Epithelial cell of esophagus (primary cell): Measurements from ENCODE around the gene DAAM2.

Source experiments
- DNase-seq: peaks from one replicate; pipeline ENCODE4 v3.0.0; 2010; ENCODE audit warnings: low read depth
- H3K4me3 ChIP-seq: 2 replicates; pipeline ENCODE4 v1.5.1; 2011; ENCODE audit warnings: mild to moderate bottlenecking, low read length, control low read depth
- CTCF ChIP-seq: IDR thresholded peaks from 2 replicates; pipeline ENCODE4 v1.5.1; 2011; ENCODE audit warnings: low read depth, mild to moderate bottlenecking, low read length, control low read depth, inconsistent platforms; ENCODE audit not compliant: insufficient read depth; ENCODE audit errors: missing control alignments

Gene DAAM2

GRCh38 chr6:39879535-39879934, 87.4 kb downstream of the DAAM2 start:
- H3K4me3 ChIP-seq: no peak overlapping the region
- TF ChIP-seq CTCF: no peak
- no peak for DNase-seq

DNA sequence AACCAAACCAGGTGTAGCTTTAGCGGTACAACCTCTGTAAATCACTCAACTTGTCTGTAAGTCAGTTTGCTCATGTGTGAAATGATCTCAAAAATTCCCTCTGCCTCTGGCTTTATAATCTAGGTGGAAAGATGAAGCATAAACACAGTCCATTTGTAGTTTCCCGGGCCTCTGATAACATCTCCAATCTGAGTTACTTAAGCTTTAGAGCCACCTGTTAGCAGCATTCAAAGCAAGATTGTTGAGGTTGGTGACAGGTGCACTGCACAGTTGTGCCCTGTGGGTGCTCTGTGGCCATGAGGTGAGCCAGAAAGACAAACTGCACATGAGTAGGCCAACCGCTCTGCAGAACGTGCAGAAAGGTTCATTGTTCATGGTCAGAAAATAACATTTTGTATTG, 88.4 kb downstream of the DAAM2 start:
- DNase-seq: no peak
- no peak overlapping the region for H3K4me3 ChIP-seq
- no peak for TF ChIP-seq CTCF

DNA sequence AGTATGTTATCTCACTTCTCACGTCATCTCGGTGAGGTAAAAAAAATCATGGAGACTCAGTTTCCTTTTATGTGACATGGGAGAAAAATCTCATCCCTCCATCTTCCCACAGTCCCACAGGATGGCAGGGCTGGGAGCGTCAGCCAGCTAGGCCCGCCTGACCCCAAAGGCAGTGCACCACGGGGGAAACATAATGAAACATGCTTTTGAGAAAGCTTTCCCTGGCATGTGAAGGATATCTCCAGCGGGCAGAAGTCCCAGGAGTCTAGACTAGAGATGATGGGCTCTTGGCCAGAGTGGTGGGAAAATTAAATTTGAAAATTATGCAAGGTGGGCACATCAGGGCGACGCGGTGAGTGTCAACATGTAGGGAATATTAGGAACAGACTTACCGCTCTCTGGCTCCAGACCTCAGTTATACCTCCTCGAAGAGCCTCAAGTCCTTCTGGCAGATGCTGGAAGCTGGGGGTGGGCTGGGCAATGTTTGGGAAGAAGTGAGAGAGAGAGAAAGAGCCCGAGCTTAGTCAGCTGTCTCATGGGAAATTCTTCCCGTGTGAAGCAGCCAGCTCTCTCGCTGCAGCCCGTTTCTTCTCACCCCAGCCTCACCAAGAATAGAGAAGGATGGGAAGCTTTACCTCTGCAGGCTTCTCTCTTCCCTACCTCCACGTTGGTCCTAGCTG, 89.8 kb downstream of the DAAM2 start:
- no peak overlapping the region for H3K4me3 ChIP-seq
- no peak for DNase-seq
- TF ChIP-seq CTCF: no peak

DNA sequence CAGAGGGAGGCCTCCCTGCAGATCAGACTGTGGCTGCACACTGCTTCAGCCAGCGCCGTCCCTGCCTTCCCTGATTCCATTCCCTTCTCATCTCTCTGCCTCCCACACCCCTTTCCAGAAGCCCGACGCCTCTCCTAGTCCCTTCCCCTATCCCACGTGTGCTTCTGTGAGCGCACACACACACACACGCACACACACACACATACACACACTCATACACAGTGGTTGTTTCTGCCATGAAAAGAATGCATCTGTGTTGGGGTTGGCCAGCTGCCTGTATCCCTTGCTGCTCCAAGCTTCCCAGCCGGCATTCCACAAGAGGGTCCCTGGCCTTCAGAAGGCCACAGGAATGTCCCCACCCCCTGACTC, 90.3 kb downstream of the DAAM2 start:
- no peak for TF ChIP-seq CTCF
- no peak for DNase-seq
- H3K4me3 ChIP-seq: no peak overlapping the region

GRCh38 chr6:39884696-39885095, 92.5 kb downstream of the DAAM2 start:
- H3K4me3 ChIP-seq: no peak overlapping the region
- DNase-seq: no peak
- TF ChIP-seq CTCF: no peak

- no peak overlapping the region for H3K4me3 ChIP-seq
- no peak for DNase-seq
- TF ChIP-seq CTCF: no peak
These were observed 93.5 kb downstream of the DAAM2 start for GRCh38 chr6:39885691-39886090.

DNA sequence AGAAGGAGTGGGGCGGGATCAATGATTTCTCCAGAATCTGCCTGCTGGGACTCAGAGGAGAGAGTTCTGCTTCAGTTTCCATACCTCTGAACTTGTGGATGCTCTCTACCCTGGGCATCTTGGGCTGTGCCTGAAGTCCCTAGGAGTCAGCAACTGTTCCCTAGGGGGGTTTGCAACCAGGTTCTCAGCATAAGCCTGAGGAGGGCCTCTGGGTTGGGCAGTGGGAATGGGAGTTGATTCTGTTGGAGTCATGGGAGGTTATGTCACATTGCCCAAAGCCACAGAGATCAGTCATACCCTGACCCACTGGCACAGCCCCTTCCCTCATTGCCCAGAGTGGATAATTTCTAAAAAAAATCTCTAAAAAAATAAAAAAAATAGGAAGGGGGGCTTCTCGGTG, 94.7 kb downstream of the DAAM2 start:
- no peak for TF ChIP-seq CTCF
- no peak overlapping the region for H3K4me3 ChIP-seq
- DNase-seq: no peak
